Calu3 (cell line): ENCODE data around the gene MSGN1. TPM values are rescaled to one million over a fixed set of nuclear protein-coding genes. Genes with fewer than 3 reads are reported as not detected.

Source experiments
- BruUV-seq: library from RNA; stranded (reverse); fragments of 400-500 nt; replicated peaks from 2 replicates; lab custom pipeline; 2021; lab: Mats Ljungman, UMichigan
- CTCF ChIA-PET: fragments of 300-600 bp; sonication (Branson Sonifier 250); formaldehyde crosslinking; loops from one replicate; lab custom pipeline; 2022; ENCODE audit warnings: antibody characterized with exemption; lab: Charles Lee
- DNase-seq: peaks from one replicate; pipeline ENCODE4 v3.0.0; 2022
- H3K27ac Mint-ChIP-seq: one replicate; pipeline ENCODE4 v1.8.0; 2022; ENCODE audit warnings: mixed read lengths; ENCODE audit not compliant: unreplicated experiment
- H3K27me3 Mint-ChIP-seq: one replicate; pipeline ENCODE4 v1.8.0; 2022; ENCODE audit warnings: mixed read lengths; ENCODE audit not compliant: unreplicated experiment
- H3K36me3 Mint-ChIP-seq: one replicate; pipeline ENCODE4 v1.8.0; 2022; ENCODE audit warnings: mild to moderate bottlenecking, moderate library complexity, mixed read lengths; ENCODE audit not compliant: insufficient read depth, unreplicated experiment
- H3K4me1 Mint-ChIP-seq: one replicate; pipeline ENCODE4 v1.8.0; 2022; ENCODE audit warnings: mild to moderate bottlenecking, low read depth, mixed read lengths; ENCODE audit not compliant: unreplicated experiment
- H3K4me3 Mint-ChIP-seq: one replicate; pipeline ENCODE4 v1.8.0; 2022; ENCODE audit warnings: mild to moderate bottlenecking, low read depth, moderate library complexity, mixed read lengths; ENCODE audit not compliant: unreplicated experiment
- H3K9me3 Mint-ChIP-seq: one replicate; pipeline ENCODE4 v1.8.0; 2022; ENCODE audit warnings: low read depth, mixed read lengths; ENCODE audit not compliant: unreplicated experiment
- intact Hi-C: fragments of 100-400 bp; cut with micrococcal nuclease; formaldehyde crosslinking; loops from one replicate; pipeline ENCODE4 v1.10.0; 2022; ENCODE audit not compliant: unreplicated experiment
- total RNA-seq: library from RNA; stranded (reverse); gene quantifications from 2 replicates; pipeline ENCODE4 v1.2.3, GENCODE V29; 2022
- TF ChIP-seq, protein P1 (sequence below): fragments of 200-600 bp; IDR thresholded peaks from one replicate; pipeline ENCODE4 v1.8.0; 2022; ENCODE audit warnings: antibody characterized with exemption; ENCODE audit not compliant: unreplicated experiment

Gene MSGN1
- total RNA-seq, 1 experiment from 2014 or later: not detected

DNA sequence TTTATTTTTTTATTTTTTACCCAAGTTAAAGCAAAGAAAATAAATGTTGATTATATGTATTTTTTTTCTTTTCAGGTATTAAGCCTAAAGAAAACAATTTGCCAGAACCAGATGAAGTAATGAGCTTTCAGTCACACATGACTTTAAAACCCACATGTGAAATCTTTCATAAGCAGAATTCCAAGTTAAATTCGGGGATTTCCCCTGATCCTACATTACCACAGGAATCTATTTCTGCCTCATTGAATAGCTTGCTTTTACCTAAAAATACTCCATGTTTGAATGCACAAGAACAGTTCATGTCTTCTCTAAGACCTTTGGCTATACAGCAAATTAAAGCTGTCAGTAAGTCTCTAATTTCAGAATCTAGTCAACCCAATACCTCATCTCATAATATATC is 35.7 kb upstream of the MSGN1 start:
- intact Hi-C loops: no loop called here

DNA sequence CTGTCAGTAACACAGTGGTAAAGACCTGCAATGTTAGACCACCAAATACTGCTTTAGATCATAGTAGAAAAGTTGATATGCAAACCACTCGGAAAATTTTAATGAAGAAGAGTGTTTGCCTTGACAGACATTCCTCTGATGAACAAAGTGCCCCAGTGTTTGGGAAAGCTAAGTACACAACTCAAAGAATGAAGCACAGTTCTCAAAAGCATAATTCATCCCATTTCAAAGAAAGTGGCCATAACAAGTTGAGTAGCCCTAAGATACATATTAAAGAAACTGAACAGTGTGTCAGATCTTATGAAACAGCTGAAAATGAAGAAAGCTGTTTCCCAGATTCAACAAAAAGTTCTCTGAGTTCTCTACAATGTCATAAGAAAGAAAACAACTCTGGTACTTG is 34.8 kb upstream of the MSGN1 start:
- Mint-ChIP-seq H3K27ac (no peak overlapping the region), H3K27me3 (no peaks in the 10 kb centered on the region), H3K36me3 (peaks cover 6% of the 10 kb centered on the region), H3K4me3 (no peak overlapping the region), H3K9me3 (no peaks in the 10 kb centered on the region), H3K4me1 (no peaks in the 10 kb centered on the region)
- intact Hi-C loops: no loop called here
- no peak for DNase-seq
- TF ChIP-seq, protein P1, sequence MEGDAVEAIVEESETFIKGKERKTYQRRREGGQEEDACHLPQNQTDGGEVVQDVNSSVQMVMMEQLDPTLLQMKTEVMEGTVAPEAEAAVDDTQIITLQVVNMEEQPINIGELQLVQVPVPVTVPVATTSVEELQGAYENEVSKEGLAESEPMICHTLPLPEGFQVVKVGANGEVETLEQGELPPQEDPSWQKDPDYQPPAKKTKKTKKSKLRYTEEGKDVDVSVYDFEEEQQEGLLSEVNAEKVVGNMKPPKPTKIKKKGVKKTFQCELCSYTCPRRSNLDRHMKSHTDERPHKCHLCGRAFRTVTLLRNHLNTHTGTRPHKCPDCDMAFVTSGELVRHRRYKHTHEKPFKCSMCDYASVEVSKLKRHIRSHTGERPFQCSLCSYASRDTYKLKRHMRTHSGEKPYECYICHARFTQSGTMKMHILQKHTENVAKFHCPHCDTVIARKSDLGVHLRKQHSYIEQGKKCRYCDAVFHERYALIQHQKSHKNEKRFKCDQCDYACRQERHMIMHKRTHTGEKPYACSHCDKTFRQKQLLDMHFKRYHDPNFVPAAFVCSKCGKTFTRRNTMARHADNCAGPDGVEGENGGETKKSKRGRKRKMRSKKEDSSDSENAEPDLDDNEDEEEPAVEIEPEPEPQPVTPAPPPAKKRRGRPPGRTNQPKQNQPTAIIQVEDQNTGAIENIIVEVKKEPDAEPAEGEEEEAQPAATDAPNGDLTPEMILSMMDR: no peak
- no TSS peak for BruUV-seq
- CTCF ChIA-PET: no interaction called here

More for the DNA sequence above, 35.7 kb upstream of the MSGN1 start:
- CTCF ChIA-PET: no interaction called here
- no TSS peak for BruUV-seq
- H3K27me3 Mint-ChIP-seq: no peaks in the 10 kb centered on the region
- TF ChIP-seq, protein P1: no peak
- DNase-seq: no peak
- no peaks in the 10 kb centered on the region for H3K9me3 Mint-ChIP-seq
- H3K27ac Mint-ChIP-seq: no peak overlapping the region
- H3K36me3 Mint-ChIP-seq: peaks cover 10% of the 10 kb centered on the region
- H3K4me3 Mint-ChIP-seq: no peak overlapping the region
- no peaks in the 10 kb centered on the region for H3K4me1 Mint-ChIP-seq

GRCh38 chr2:17786727-17787126 is 29.5 kb upstream of the MSGN1 start:
- TF ChIP-seq, protein P1: no peak
- BruUV-seq: no TSS peak
- Mint-ChIP-seq H3K4me1 (no peaks in the 10 kb centered on the region), H3K36me3 (no peaks in the 10 kb centered on the region), H3K27ac (no peak overlapping the region), H3K27me3 (peaks cover 15% of the 10 kb centered on the region), H3K4me3 (no peak overlapping the region), H3K9me3 (no peaks in the 10 kb centered on the region)
- DNase-seq: no peak
- intact Hi-C loops: no loop called here
- CTCF ChIA-PET: no interaction called here

GRCh38 chr2:17788773-17789172 is 27.5 kb upstream of the MSGN1 start:
- no peak overlapping the region for H3K27ac Mint-ChIP-seq
- H3K4me3 Mint-ChIP-seq: no peak overlapping the region
- H3K27me3 Mint-ChIP-seq: peaks cover 32% of the 10 kb centered on the region
- BruUV-seq: no TSS peak
- no peaks in the 10 kb centered on the region for H3K4me1 Mint-ChIP-seq
- intact Hi-C loops: no loop called here
- no peak for DNase-seq
- no peaks in the 10 kb centered on the region for H3K36me3 Mint-ChIP-seq
- TF ChIP-seq, protein P1: no peak
- no peaks in the 10 kb centered on the region for H3K9me3 Mint-ChIP-seq
- CTCF ChIA-PET: no interaction called here

DNA sequence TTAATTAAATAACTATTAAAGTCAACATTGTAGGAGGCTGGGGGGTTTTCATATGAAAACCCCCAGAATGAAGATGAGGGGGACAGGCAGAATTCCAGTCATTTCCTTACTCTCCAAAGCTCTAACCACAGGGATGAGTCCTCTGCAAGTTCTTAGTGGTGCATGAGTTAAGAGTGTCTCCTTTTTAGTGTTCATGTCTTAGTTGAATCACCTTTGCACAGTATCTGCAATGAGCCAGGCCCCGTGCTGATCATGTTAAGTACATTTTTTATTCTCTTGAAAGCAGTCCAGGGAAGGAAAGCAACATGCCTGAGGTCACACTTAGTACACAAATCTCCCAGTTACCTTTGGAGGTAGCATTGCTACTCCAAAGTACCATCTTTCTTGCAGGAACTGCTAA is 25.7 kb upstream of the MSGN1 start:
- no peak overlapping the region for H3K27ac Mint-ChIP-seq

More for the DNA sequence above, 25.7 kb upstream of the MSGN1 start:
- CTCF ChIA-PET: no interaction called here
- H3K36me3 Mint-ChIP-seq: no peaks in the 10 kb centered on the region
- H3K4me1 Mint-ChIP-seq: no peaks in the 10 kb centered on the region
- H3K9me3 Mint-ChIP-seq: no peaks in the 10 kb centered on the region
- no peak overlapping the region for H3K4me3 Mint-ChIP-seq
- H3K27me3 Mint-ChIP-seq: peaks cover 42% of the 10 kb centered on the region
- intact Hi-C loops: no loop called here
- DNase-seq: no peak
- BruUV-seq: no TSS peak
- TF ChIP-seq, protein P1: no peak
